ENCODE measurements around the gene FBXL4.

Gene FBXL4

DNA sequence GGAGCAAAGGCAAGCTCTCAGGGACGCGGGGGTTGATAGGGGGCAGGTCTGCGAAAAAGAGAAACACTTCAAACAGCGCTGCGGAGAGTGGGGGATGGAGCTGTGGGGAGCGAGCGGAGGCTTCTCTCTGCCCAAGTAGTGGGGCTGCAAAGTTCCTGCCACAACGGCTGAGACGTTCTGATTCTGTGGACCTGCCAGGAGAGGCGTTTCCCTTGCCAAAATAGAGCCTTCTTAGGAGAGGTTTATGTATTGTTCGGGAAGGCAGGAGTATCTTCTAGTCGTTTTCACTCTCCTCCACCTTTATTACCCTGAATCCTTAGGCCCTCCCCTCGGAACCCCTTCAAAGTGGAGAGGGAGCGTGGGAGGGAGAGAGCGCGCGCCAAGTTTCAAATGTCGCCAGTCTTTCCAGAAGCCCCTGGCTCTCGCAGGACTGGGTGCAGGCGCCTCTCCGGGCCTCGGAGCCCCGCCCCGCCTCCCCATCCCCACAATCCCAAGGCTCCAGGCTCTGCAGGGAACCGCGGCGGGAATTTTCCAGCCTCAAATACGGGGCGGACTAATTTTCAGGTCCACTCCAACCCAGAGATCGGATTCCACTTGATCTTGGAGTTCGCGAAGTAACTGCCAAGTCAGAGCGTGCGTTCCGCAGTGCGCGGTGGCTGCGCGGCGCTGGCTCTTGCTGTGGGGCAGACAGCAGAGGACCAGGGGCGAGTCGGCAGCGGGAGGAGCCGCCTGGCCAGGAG lies 123.4 kb downstream of the FBXL4 start:
- no peak for DNase-seq

- DNase-seq: no peak
These were observed 124.2 kb downstream of the FBXL4 start for GRCh38 chr6:98823428-98824161.

DNA sequence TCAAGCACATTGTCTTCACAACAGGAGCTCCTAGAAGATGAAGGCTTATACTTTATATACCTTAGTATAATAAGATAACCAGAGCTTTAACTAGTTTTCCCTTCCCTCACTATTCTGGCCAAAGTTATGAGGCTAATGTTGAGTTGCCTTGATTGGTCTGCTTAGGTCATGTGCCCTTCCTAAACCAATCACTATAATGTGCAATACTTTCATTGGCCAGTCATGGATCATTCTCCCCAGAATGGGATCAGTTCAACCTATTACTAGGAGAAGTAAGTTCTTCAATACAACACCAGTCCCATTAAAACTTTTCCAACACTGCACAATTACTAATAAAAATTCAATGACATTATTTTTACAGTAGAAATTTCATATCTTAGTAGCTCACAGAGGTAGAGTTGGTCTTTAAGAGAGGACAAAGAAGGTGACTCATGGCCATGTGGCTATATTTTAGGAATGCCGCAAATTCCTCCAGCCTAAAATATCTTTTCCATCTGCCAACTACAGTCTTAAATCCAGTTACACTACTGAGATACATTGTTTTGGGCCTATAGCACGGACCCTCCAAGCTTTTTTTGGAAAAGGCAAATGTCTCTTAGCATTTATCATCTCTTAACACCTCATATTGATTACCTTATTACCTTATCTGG lies 125.9 kb downstream of the FBXL4 start:
- DNase-seq: no peak

Measured in kidney glomerular epithelial cell (primary cell).